ENCODE results near the gene SUPT20HL2. TPM values are rescaled to one million over a fixed set of nuclear protein-coding genes. Genes with fewer than 3 reads are reported as not detected.
"Not testable (repeated sequence)": the region's sequence is repeated elsewhere in the genome, so short reads cannot be mapped to it uniquely, and the experiment has no call there.

The SUPT20HL2 gene
- total RNA-seq, 1 experiment from 2014 or later: not detected

GRCh38 chrX:24309580-24310374 is 4.1 kb downstream of the SUPT20HL2 start:
- POLR2A ChIA-PET; DNase-seq (ENCODE audit: low spot score); H3K36me3 Mint-ChIP-seq; H3K27me3 Mint-ChIP-seq (ENCODE audit: low read depth); ATAC-seq; H3K4me3 Mint-ChIP-seq; H3K9me3 Mint-ChIP-seq: not testable (repeated sequence)
- peak; percentile 64; the same call in 1 of the 2 replicates for TF ChIP-seq HMGA2 (CRISPR knock-in tag; IDR thresholded peaks at IDR 0.05)
- H3K27ac Mint-ChIP-seq: peak overlapping the region; percentile 67
- peaks cover 21% of the 10 kb centered on the region for H3K4me1 Mint-ChIP-seq
- CTCF ChIA-PET: interaction anchor here (1.2 kb wide), 1 partner anchor 15 kb away, joined by 4 read pairs; no protein-coding TSS in a partner anchor

- H3K36me3 Mint-ChIP-seq; H3K9me3 Mint-ChIP-seq; CTCF ChIA-PET; DNase-seq (ENCODE audit: low spot score); H3K4me3 Mint-ChIP-seq; H3K27me3 Mint-ChIP-seq (ENCODE audit: low read depth); H3K27ac Mint-ChIP-seq; POLR2A ChIA-PET; ATAC-seq: not testable (repeated sequence)
- H3K4me1 Mint-ChIP-seq: peaks cover 21% of the 10 kb centered on the region
Measured at GRCh38 chrX:24308803-24309202, 5.1 kb downstream of the SUPT20HL2 start.

GRCh38 chrX:24306440-24306839 is 7.4 kb downstream of the SUPT20HL2 start:
- Mint-ChIP-seq H3K27me3 (ENCODE audit: low read depth) (no peaks in the 10 kb centered on the region), H3K36me3 (no peaks in the 10 kb centered on the region), H3K4me3 (no peak overlapping the region), H3K27ac (no peak overlapping the region), H3K9me3 (no peaks in the 10 kb centered on the region), H3K4me1 (peaks cover 14% of the 10 kb centered on the region)
- ChIA-PET POLR2A (interaction anchor here (0.5 kb wide), 1 partner anchor 757 kb away, joined by 3 read pairs; no protein-coding TSS in a partner anchor), CTCF (interaction anchor here (0.8 to 2.3 kb wide), 4 partner anchors 11 to 89 kb away, joined by 3 to 9 read pairs (median 4); no protein-coding TSS in a partner anchor)
- ATAC-seq (peak; percentile 72), DNase-seq (ENCODE audit: low spot score) (no peak)
- no peak for TF ChIP-seq ZNF423 (CRISPR knock-in tag; IDR thresholded peaks at IDR 0.05)
- no peak for TF ChIP-seq NFYB (CRISPR knock-in tag; conservative IDR thresholded peaks at IDR 0.05; ENCODE audit: low read depth)
- TF ChIP-seq ZNF416 (CRISPR knock-in tag; IDR thresholded peaks at IDR 0.05): no peak
- no peak for TF ChIP-seq MXD4 (CRISPR knock-in tag; IDR thresholded peaks at IDR 0.05; ENCODE audit: borderline replicate concordance)
- no peak for TF ChIP-seq AR (CRISPR knock-in tag; IDR thresholded peaks at IDR 0.05)
- no peak for TF ChIP-seq RELA (CRISPR knock-in tag; IDR thresholded peaks at IDR 0.05; ENCODE audit: borderline replicate concordance)
- TF ChIP-seq ZNF232 (CRISPR knock-in tag; IDR thresholded peaks at IDR 0.05): no peak
- no peak for TF ChIP-seq SMAD4 (CRISPR knock-in tag; IDR thresholded peaks at IDR 0.05)
- no peak for TF ChIP-seq ZNF512 (CRISPR knock-in tag; IDR thresholded peaks at IDR 0.05; ENCODE audit: borderline replicate concordance)
- TF ChIP-seq HMGXB4 (CRISPR knock-in tag; IDR thresholded peaks at IDR 0.05): no peak

- peaks cover 10% of the 10 kb centered on the region for H3K4me1 Mint-ChIP-seq
- ChIA-PET CTCF (interaction anchor here (1.2 to 2.3 kb wide), 3 partner anchors 11 to 90 kb away, joined by 3 to 9 read pairs (median 5); no protein-coding TSS in a partner anchor), POLR2A (interaction anchor here (0.5 kb wide), 1 partner anchor 757 kb away, joined by 3 read pairs; no protein-coding TSS in a partner anchor)
- H3K27ac Mint-ChIP-seq: no peak overlapping the region
- H3K4me3 Mint-ChIP-seq: no peak overlapping the region
- H3K9me3 Mint-ChIP-seq: no peaks in the 10 kb centered on the region
- H3K27me3 Mint-ChIP-seq (ENCODE audit: low read depth): no peaks in the 10 kb centered on the region
- DNase-seq (ENCODE audit: low spot score) (no peak), ATAC-seq (no peak)
- no peaks in the 10 kb centered on the region for H3K36me3 Mint-ChIP-seq
- TF ChIP-seq EMX1 (CRISPR knock-in tag; IDR thresholded peaks at IDR 0.05) (no peak), TCF7 (CRISPR knock-in tag; IDR thresholded peaks at IDR 0.05; ENCODE audit: low read depth) (no peak), TEAD1 (CRISPR knock-in tag; IDR thresholded peaks at IDR 0.05) (no peak), SOX15 (CRISPR knock-in tag; IDR thresholded peaks at IDR 0.05) (no peak), PRDM15 (CRISPR knock-in tag; IDR thresholded peaks at IDR 0.05) (no peak), ZNF317 (CRISPR knock-in tag; IDR thresholded peaks at IDR 0.05; ENCODE audit: borderline replicate concordance, low read depth) (no peak), CREB1 (CRISPR knock-in tag; IDR thresholded peaks at IDR 0.05) (no peak), ZNF671 (CRISPR knock-in tag; IDR thresholded peaks at IDR 0.05) (no peak)
Measured at GRCh38 chrX:24305905-24306304, 8.0 kb downstream of the SUPT20HL2 start.

All from WTC11 (cell line).